AML-193 (cell line): Measurements from ENCODE around the gene MEIS2.

Experiments used
- DNase-seq, 2 experiments: peaks; one replicate each; lab custom pipeline; 2025; lab: John Stamatoyannopoulos, UW

MEIS2 gene

DNA sequence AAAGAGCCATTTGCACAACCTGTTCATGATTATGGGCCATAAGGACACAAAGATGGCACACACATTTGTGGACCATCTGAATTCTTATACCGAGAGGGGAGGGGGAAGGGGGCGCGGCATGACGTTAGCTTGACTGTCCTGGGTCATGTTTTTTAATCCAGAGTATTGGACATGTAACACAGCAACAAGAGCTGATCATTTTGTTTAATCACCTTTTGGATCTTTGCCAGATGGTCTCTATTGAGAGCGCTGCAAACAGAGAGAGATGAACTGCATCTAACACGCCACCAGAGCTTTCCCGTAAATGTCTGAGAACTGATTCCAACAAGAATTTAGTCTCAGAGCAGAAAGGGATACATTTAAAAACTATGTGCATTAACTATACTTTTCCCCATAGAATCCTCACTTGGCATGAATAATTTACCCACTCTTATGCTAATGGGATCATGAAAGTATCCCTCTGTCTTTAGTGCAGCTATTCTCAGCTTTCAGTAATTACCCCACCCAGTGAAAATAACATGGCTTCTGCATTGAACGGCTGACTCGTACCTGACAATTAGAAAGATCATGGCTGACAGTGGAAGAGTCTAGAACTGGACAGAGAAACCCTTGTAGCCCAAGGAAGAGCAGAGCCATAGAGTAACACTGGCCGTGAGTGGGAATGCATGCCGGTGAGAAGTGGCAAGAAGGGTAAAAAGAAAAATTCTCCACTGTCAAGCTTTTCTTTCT is 22.6 kb downstream of the MEIS2 start:
- DNase-seq, result no peak

DNA sequence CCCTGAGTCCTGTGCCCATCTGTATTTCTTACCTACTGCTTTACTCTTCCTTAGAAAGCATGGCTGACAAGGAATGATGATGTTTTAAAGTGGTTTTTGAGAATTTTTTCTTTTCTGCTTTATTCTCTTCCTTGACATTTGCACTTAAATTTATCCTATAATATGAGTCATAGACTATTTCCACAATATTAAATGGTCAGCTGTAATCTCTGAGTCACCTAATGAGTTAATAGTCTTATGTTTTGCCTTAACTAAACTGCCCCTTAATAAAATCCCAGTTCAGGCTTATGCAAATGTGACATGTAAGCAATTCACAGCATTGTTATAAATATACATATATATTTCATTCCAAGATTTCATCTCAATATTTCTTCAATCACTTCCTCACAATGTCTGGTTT is 23.8 kb downstream of the MEIS2 start:
- no peak for DNase-seq

DNA sequence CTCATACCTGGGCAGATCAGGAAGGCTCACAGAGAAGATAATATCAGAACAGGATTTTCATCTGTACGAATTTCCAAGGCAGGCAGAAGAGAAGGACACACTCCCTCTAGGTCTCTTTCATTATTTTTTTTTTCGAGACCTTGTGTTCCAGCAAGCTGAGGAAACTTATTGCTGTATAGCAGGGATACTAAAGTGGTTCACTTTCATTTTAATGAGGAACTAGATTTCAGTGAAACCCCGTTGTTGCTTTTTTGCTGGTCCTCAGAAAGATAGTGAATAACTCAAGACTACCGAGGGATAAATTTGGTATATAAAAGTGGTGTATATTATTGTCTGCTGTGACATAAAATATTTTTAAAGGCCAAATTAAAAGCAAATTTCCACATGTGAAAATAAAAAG is 24.6 kb downstream of the MEIS2 start:
- DNase-seq, result no peak

DNA sequence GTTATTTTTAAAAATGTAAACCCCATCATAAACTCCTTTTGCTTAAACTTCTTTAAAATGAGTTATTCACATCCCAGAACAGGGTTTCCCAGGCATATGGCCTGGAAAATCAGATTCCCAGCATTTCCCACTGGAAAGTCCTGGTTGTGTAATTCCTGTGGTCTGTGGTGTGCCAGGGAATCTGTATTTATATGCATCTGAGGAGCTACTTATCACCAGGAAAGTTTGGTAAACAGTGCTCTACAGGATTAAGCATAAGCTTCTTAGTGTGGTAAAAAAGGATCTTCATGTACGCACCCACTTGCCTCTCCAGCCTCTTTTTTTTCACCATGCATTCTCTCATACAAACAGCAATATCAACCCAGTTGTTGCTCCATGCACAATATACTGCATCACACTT is 28.2 kb downstream of the MEIS2 start:
- DNase-seq, result no peak

DNA sequence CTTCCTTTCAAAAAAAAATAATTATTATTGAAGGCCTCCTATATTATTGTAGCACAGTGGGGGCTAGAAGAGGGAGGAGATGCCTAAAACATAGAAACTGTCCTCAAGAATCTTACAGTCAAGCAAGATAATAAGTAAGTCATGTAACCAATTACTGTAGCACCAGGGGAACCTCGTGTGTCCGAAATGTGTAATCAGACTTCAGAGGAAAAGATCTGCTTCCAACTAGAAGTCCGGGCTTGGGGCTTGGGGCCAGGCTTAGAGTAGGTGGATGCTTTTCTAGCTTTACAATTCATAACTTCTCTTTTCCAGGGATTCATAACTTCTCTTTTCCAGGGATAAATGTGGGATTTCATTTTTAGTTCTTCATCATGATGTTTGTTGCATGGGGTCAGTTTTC is 29.2 kb downstream of the MEIS2 start:
- no peak for DNase-seq

DNA sequence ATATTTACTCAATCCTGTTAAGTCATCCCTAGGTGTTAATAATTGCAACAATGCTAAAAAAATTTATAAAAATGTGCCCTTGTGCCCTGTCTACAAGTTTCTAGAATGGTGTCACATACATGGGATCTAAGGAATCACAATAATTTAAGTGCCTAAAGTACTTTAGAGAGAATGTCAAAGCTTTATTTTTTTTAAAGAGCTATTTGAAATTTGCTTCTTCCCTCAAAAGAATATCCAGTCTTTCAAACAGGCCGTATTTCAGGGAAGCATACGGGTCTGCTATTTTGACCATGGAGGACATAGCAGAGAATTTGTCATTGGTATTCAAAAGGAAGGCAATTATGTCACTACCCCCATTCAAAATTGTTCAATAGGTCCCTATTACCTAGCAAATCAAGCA is 29.7 kb downstream of the MEIS2 start:
- DNase-seq, result no peak

DNA sequence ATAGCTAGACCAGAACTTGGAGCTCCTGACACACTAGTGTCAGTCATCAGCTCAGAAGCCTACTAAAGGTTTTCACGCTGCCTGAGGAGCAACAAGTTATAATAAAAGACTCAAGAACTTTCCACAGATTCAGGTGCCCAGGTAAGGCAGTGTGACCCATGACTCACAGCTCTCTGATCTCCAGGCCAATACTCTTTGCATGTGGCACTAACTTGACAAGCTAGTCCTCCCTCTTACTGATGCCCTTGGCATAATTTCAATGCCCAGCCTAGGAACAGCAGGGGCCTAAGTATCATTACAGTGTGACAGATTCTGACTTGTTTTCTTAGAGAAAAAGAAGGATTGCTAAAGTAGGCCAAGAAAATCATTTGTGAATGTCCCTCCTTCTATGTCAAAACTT is 38.4 kb downstream of the MEIS2 start:
- no peak for DNase-seq

DNA sequence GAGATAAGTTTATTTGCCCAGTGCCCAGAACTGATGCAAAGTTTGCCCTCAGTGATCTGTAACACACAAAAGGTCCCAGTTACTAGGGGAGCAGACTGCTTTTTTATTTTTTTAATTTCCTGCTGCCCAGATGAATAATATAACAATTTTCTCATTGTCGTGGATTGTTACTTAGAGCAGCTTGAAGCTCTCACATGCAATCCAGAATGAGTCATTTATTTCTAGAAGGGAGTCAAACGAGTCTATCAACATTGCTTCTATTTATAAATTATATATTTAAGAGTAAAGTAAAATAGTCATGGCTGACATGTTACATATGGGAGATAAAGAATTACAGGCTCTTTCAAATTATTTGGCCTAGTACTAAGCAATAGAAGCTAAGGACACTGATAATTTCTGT is 41.3 kb downstream of the MEIS2 start:
- DNase-seq, result no peak

DNA sequence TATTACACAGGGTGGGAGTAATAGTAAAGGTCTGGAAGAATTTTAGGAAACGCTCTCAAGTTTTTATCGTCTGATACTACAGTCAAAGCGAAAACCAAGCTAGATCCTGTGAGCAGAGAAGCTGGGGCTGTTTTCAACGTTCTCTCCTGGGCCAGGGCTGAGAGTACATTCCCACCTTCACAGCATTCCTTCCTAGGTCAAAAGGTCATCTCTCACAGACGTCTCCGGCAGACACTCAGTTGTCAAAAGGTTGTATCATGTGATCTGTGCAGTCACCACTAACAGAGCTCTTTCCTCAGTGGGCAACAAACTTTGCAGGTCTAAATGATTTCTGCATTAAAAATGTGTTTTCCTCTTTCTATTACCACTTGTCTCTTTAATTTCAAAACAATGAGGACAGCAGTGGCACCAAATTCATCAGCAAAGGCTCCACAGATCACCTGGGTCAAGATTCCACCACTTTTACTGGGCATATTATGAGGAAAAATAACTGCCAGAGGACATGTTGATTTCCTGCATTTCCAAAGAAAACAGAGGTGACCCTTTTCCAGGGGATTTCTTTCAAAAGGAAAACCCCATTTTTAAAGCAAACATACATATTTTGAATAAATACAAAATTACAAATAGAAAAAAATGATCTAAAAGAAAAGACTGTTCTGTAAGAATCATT is 41.9 kb downstream of the MEIS2 start:
- DNase-seq, result no peak

DNA sequence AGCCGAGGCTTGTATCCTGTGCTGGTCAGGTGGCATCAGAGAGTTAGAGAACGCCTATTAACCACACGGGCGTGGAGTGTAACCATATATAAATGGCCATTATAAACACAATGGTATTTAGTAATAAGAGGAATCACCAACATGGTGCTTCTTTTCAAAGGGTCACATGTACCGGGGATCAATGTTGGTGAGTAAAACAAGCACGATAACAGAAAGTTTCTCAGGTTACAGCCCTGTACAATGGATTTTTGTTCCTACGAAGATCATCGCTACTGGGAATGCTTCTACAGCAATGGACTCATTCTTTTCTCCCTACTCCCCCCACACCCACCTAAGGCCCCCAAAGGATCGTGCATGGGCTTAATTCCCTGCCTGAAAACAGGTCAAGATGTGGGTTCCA is 42.5 kb downstream of the MEIS2 start:
- DNase-seq, result no peak

DNA sequence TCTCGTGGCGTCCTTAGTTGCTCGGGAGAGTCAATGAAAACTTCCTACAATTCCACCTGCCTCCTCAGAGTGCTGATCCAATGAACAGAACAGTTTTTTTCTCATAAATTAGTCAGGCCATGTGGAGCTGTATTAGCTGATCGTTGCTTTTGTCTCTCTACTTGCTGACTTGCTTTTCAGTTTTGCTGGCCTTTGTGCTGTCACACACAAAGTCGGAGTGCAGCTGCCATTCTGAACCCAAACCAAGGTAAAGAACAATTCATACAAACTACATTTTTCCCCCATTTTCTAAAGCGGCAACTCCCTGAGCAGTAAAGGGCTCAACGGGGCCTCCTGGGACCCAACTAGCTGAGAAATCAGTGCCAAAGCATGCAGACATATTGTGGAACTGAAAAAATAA is 43.1 kb downstream of the MEIS2 start:
- no peak for DNase-seq

DNA sequence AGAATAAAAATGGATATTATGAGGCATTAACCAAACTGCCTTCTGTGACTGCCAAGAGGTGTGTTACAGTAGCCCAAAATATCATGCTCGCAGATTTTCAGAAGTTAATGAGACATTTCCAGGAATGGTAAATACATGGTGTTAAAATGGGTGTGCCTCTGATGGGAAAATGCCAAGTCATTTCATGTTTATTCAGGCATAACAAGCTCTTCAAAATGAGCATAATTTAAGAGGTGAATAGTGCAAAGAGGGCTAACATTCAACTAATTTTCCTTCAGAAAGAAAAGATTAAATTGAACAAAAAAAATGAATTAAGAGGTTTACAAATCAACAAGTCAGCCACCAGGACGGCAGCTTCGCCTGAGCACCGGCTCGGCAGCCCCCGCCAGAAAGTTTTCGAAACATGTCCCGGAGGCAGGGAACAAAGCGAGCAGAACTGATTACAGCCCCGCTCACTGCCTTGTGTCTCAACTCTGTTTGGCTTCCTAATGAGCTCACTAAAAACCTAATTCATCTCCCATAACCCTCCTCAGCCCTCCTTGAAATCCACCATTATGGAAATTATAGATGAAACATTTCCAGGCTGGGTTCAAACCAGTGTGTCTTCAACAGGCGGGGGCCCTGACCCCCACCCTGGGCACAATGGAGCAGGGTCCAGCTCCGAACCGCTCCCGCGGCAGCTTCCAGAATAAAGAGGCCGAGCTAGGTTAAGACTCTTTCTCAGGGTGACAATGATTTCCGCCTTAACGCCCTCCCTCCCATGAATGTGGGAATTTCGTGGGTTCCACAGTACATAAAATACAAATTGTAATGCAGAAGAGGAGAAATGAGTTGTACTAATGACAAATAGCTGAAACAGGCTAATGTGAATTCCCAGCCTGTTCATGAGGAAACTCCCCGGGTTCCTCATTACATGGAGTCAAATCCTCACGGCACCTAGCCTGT is 43.9 kb downstream of the MEIS2 start:
- no peak for DNase-seq

DNA sequence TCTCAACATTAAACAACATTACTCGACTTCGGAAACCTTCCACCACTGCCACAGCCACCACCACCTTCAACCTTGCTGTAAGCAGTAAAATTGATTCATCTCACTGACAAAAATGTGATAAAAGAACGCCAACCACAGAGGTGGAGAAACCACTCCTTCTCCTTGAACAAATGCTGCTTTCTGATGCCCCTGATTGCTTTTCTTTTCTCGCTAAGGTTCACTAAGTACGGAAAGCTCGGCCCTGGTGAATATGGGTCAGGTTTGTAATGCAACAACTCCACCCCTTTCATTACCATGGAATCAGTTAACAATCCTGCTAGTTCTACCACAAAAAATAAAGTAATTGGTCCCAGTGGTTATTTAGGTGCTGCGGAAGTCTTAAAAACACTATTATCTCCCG is 44.9 kb downstream of the MEIS2 start:
- no peak for DNase-seq

DNA sequence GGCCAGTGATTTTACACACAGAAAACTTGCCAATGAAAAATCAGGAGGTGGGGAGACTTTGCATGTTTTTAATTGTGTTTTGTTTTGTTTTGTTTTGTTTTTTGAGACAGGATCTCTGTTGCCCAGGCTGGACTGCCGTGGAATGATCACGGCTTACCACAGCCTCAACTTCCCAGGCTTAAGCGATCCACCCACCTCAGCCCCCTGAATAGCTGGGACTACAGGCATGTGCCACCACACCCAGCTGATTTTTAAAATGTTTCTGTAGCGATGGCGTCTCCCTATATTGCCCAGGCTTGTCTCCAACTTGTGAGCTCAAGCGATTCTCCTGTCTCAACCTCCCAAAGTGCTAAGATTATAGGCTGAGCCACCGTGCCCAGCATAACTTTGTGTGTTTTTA is 46.0 kb downstream of the MEIS2 start:
- no peak for DNase-seq

DNA sequence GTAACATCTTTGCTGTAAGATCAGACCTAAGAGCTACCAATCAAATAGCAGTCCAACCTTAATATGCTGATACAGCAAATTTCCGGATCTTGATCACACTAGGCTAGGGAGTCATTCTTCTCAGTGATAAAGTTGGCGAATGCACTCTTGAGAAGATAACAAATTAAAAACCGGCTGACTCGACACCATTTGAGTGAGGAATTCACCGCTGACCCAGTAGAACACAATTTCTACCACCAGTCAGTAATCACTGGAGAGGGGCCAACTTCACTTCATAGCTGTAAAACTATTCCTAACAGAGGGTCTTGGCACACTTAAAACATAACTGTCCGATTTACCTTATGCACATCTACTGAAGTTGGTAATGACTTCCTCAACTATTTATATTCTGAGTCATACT is 47.2 kb downstream of the MEIS2 start:
- DNase-seq, result no peak

DNA sequence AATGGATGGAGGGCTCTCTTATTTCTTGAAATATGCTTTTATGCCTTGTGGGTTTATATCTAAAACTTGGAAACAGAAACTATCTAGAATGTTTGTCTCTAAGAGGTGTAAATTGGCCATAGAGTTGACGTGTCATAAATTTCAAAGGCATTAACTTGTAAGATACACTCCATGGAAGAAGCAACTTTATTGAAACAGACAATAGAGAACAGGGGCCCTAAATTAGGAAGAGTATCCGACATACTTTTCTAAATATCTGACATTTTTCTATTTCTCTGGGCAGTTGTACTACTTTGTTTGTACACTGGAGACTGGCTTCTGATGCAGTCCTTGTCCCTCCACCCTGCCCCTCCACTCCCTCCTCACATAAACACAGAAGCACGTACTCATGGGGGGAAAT is 50.0 kb downstream of the MEIS2 start:
- DNase-seq, result no peak

DNA sequence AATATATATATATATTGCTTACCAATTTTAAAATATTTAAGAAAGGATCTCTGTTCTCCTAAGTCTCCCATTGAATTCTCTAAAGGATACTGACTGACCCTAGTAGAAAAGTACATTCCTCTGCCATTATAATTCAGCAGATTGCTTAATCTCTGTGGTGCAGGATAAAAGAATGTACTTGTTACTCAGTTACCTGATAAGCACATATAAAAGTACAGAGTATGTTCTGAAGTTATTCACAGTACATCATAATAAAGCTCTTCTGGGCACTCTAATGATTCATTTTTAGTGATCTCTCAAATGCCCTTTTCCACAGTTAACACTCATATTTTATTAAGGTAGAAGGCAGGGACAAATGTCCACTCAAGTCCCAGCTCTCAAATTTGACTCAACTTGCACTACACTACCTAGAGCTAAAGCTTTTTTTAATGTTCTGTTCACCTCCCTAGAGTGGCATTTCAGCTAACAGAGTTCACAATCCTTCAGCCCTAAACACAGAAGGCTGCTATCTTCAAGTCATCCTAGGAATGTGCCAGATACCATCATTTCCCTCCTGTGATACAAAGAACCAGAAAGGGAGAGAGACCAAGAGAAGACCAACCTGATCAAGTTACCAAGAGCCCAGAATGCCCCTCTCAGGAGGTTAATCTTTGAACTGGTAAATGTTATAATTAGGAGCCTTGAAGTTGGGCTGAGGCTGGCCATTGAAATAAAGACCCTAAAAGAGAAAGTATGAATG is 53.3 kb downstream of the MEIS2 start:
- no peak for DNase-seq

DNA sequence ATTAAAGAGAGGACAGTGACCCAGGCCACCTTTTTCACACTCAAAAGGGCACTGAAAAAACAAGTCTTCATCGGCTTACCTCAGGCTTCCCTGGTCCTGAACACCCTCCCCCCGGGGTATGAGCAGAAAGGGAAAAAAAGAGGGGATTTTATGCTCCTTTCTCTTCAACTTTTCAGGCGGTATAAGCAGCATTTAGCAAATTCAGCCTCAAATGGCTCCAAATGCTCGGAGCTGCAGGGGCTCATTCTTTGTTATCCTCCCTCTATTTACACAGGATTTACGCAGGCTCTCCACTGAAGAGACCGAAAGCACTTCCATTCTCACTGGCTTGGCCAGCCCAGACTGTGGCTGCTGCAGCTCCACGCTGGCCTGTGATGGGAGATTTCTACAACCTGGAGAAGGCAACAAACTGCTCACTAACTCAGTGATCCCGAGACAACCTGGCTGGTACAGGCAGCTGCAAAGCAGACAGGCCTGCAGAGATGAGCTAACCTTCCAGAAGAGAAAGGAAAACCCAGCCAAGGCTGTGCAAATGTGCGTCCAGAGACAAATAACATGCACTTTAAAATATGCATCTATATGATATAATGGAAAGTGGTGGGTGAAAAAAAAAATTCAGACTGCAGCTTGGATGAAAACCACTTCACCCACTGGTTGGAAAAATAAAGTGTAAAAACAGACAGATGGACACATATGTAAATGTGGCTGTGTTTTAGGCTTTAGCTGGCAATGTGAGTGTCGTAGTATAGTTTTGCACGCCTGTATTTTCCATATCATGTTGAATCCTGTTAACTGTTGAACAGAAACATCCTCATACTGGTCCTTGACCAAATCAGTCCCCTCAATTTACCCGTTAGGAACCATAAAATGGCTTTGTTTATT is 54.2 kb downstream of the MEIS2 start:
- DNase-seq, result no peak

DNA sequence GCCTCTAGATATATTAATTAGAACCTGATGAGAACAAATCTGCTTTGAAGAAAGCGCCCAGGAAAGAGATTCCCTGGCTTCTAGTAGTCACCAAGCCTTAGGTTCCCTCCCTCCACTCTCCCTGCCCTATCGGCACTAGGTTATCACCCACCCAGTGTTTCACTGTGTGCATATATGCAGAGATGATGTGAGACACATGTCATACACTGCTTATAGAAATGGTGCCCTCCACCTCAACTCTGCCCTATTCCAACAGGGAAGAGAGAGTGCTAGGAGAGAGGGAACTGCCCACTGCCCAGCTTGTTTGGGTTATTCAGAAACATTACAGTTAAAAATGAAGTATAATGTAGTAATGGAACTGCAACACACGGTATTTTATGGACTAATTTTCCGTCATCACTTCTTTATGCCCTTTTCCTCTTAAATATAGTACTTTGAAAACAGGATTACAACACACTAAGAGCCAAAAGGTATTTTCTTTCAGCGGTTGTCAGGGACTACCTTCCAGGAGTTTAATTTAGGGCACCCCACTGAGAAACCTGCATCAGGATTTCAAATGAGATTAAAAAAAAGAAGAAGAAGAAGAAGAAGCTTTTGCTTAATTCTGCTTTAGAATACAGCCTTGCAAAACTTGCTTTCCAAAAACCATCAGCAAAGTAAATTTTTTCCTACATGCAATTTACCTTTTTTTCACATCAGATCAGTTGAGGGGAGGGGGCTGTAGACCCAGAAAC is 55.3 kb downstream of the MEIS2 start:
- DNase-seq, result no peak

DNA sequence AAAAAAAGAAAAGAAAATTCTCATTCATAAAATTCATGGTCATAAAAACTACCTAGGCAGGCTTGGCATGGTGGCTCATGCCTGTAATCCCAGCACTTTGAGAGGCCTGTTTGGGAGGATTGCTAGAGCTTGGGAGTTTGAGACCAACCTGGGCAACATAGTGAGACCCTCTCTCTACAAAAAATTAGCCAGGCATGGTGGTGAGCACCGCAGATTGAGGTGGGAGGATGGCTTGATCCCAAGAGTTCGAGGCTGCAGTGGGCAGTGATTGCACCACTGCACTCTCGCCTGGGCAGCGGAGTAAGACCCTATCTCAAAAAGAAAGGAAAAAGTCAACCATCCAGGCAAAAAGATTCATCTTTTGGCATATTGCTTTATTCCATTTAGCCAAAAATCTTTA is 58.5 kb downstream of the MEIS2 start:
- no peak for DNase-seq

DNA sequence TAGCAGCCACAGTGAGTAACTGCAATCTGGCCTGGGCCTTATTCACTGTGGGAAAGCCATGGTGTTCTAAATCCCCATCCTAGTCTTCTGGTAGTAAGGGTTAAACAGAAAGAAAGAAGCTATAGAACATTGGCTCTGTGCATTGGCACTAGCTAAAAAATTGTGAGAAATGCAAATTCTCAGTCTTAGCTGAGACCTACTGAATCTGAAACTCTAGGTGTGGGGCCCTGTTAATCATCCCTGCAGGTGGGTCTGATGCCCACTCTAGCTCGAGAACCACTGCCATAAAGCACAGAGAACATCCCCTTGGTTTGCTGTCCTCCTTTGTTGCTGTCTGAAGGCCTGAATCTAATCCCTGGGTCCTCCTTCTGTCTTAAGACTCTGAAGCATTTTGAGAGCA is 59.3 kb downstream of the MEIS2 start:
- DNase-seq, result no peak
